GM12878 (cell line): Measurements from ENCODE around the gene TIMM10B. TPM values are rescaled to one million over a fixed set of nuclear protein-coding genes. Genes with fewer than 3 reads are reported as not detected.

Source experiments
- ATAC-seq: fragments of 200-7000 bp; cut with Tn5 transposase; 3 replicates; pipeline ENCODE4 v1.9.1; 2020; ENCODE audit warnings: mild to moderate bottlenecking, moderate library complexity
- BruUV-seq: library from RNA; stranded (reverse); fragments of 400-500 nt; replicated peaks from 2 replicates; lab custom pipeline; 2021; lab: Mats Ljungman, UMichigan
- CTCF ChIA-PET: fragments of 300-600 bp; sonication (Branson Sonifier 250); formaldehyde crosslinking; extraction: SDS; loops from one replicate; lab custom pipeline; 2021; ENCODE audit warnings: inconsistent platforms; lab: Yijun Ruan, JAX
- POLR2A ChIA-PET: fragments of 350-600 bp; formaldehyde crosslinking; extraction: SDS; loops from one replicate; lab custom pipeline; 2021; ENCODE audit warnings: inconsistent platforms; lab: Charles Lee
- RAD21 ChIA-PET: fragments of 300-600 bp; sonication (Branson Sonifier 250); formaldehyde crosslinking; loops from one replicate; lab custom pipeline; 2023; ENCODE audit warnings: antibody characterized with exemption; ENCODE audit not compliant: unreplicated experiment; lab: Charles Lee
- SMC1A ChIA-PET: fragments of 300-600 bp; sonication (Branson Sonifier 250); formaldehyde crosslinking; loops from one replicate; lab custom pipeline; 2023; ENCODE audit not compliant: unreplicated experiment, uncharacterized antibody; lab: Charles Lee
- DNase-seq: peaks from one replicate; pipeline ENCODE4 v3.0.0-alpha.2; 2011; ENCODE audit warnings: low read depth, low spot score
- FAIRE-seq: peaks from 3 replicates; lab custom pipeline; 2011; peaks lifted over from hg19 to GRCh38; lab: Jason Lieb, UNC
- H2AFZ ChIP-seq: 2 replicates; pipeline ENCODE4 v1.6.0; 2011; ENCODE audit warnings: low read depth, low read length, control low read depth; ENCODE audit not compliant: control insufficient read depth
- H3K27ac ChIP-seq: 2 replicates; pipeline ENCODE4 v1.5.1; 2011; ENCODE audit warnings: control low read depth; ENCODE audit not compliant: control insufficient read depth, insufficient read depth
- H3K27me3 ChIP-seq, 2 experiments: replicated peaks in 1 of 2; 2 replicates each; pipeline versions ENCODE4 v1.6.0 to v1.6.1; 2011; ENCODE audit warnings: low read length in 1 of 2; ENCODE audit not compliant: control insufficient read depth in 2 of 2, insufficient read depth in 2 of 2
- H3K36me3 ChIP-seq, 2 experiments: 2 replicates each; pipeline ENCODE4 v1.5.1; 2011; ENCODE audit warnings: low read length in 1 of 2; ENCODE audit not compliant: control insufficient read depth in 2 of 2, insufficient read depth in 2 of 2
- H3K4me1 ChIP-seq: 2 replicates; pipeline ENCODE4 v1.6.1; 2011; ENCODE audit warnings: mild to moderate bottlenecking, low read length, moderate library complexity, mixed read lengths; ENCODE audit not compliant: control insufficient read depth, insufficient read depth
- H3K4me2 ChIP-seq: 2 replicates; pipeline ENCODE4 v1.6.0; 2011; ENCODE audit warnings: control low read depth; ENCODE audit not compliant: control insufficient read depth, insufficient read depth
- H3K4me3 ChIP-seq: fragments of 200-600 bp; sonication (generic); 2 replicates; pipeline ENCODE4 v1.5.1; 2016
- H3K79me2 ChIP-seq: 2 replicates; pipeline ENCODE4 v1.6.0; 2011; ENCODE audit warnings: low read length; ENCODE audit not compliant: control insufficient read depth, insufficient read depth
- H3K9ac ChIP-seq: 2 replicates; pipeline ENCODE4 v1.8.0; 2011; ENCODE audit warnings: low read length, control low read depth, mixed read lengths; ENCODE audit not compliant: control insufficient read depth, insufficient read depth
- H3K9me3 ChIP-seq: replicated peaks from 3 replicates; pipeline ENCODE4 v1.5.1; 2011; ENCODE audit warnings: mild to moderate bottlenecking, low read length; ENCODE audit not compliant: control insufficient read depth, insufficient read depth
- H4K20me1 ChIP-seq: 2 replicates; pipeline ENCODE4 v1.6.0; 2011; ENCODE audit not compliant: control insufficient read depth, insufficient read depth
- BHLHE40 ChIP-seq, 2 experiments: fragments of 450-650 bp in 1 of 2; IDR thresholded peaks; 2 replicates each; pipeline ENCODE4 v1.6.1; 2011 to 2017; ENCODE audit warnings: low read depth in 2 of 2, borderline replicate concordance in 1 of 2, improper control_type of control experiment in 1 of 2, low read length in 1 of 2, mild to moderate bottlenecking in 1 of 2
- GABPA ChIP-seq: IDR thresholded peaks from 2 replicates; pipeline ENCODE4 v1.6.1; 2014; ENCODE audit warnings: antibody characterized with exemption, low read depth, mild to moderate bottlenecking, inconsistent platforms
- NRF1 ChIP-seq: conservative IDR thresholded peaks from 2 replicates; pipeline ENCODE4 v1.6.1; 2011; ENCODE audit warnings: mild to moderate bottlenecking, low read depth, low read length, improper control_type of control experiment
- SPI1 ChIP-seq: IDR thresholded peaks from 2 replicates; pipeline ENCODE4 v1.6.1; 2011; ENCODE audit warnings: low read depth, mild to moderate bottlenecking, low read length, moderate library complexity, borderline replicate concordance; ENCODE audit not compliant: insufficient read depth
- WGBS: methylation state at CpG from one replicate; pipeline ENCODE4 v1.1.6; 2016; ENCODE audit warnings: low lambda C conversion rate; ENCODE audit not compliant: insufficient replicate concordance, insufficient coverage; ENCODE audit errors: missing lambda C conversion rate; 5-methylcytosine and 5-hydroxymethylcytosine counted together
- in situ Hi-C: fragments of 300-500 bp; cut with MboI; formaldehyde crosslinking; loops from 9 replicates; pipeline ENCODE4 v1.14.3; 2018; ENCODE audit warnings: mixed read lengths
- intact Hi-C: fragments of 100-400 bp; cut with micrococcal nuclease; formaldehyde crosslinking; loops from one replicate; pipeline ENCODE4 v1.14.2; 2022; ENCODE audit not compliant: unreplicated experiment
- polyA plus RNA-seq, 11 experiments: library from polyadenylated mRNA; depleted of rRNA in 4 of 11; unstranded in 6 of 11; stranded (reverse) in 5 of 11; fragments of >200 nt; fragmentation: Nextera tagmentation in 4 of 11; fragmentation: Illumina TruSeq in 1 of 11; extraction: Ambion mirVana in 4 of 11; extraction: Trizol in 1 of 11; gene quantifications; 1 replicate in 1 of 11; 2 replicates in 10 of 11; pipeline versions ENCODE4 v1.2.1 to v1.2.3, GENCODE V29; 2011 to 2016; ENCODE audit warnings: inconsistent platforms in 2 of 11, missing spikeins in 2 of 11, low read depth in 1 of 11
- total RNA-seq, 4 experiments: library from RNA; depleted of rRNA in 3 of 4; stranded (reverse); fragments of >200 nt in 3 of 4; fragmentation: Illumina TruSeq in 1 of 4; extraction: Trizol in 1 of 4; gene quantifications; 2 replicates each; pipeline versions ENCODE4 v1.2.1 to v1.2.3, GENCODE V29; 2013 to 2021
- TF ChIP-seq, protein P1 (sequence below): fragments of 450-650 bp; IDR thresholded peaks from 2 replicates; pipeline ENCODE4 v1.6.1; 2016; ENCODE audit warnings: mild to moderate bottlenecking

Gene TIMM10B
- total and polyA plus RNA-seq, 10 of the 15 experiments (the other 5 are each of a cell fraction or from before 2014, with no cell fraction given) = 30.3 to 126 (median 53.1) TPM

GRCh38 chr11:6476571-6476970 lies 4.7 kb upstream of the TIMM10B start:
- no peak for ATAC-seq
- 99% methylated on average over 4 of the region's 4 CpGs for WGBS
- TF ChIP-seq GABPA (no peak), SPI1 (no peak), NRF1 (no peak), BHLHE40 (IDR thresholded peaks at IDR 0.05; ENCODE audit: borderline replicate concordance in 1 of 2, low read depth in 2 of 2, low read length in 1 of 2) (no peak)
- TF ChIP-seq, protein P1, sequence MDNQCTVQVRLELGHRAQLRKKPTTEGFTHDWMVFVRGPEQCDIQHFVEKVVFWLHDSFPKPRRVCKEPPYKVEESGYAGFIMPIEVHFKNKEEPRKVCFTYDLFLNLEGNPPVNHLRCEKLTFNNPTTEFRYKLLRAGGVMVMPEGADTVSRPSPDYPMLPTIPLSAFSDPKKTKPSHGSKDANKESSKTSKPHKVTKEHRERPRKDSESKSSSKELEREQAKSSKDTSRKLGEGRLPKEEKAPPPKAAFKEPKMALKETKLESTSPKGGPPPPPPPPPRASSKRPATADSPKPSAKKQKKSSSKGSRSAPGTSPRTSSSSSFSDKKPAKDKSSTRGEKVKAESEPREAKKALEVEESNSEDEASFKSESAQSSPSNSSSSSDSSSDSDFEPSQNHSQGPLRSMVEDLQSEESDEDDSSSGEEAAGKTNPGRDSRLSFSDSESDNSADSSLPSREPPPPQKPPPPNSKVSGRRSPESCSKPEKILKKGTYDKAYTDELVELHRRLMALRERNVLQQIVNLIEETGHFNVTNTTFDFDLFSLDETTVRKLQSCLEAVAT = no peak
- Histone ChIP-seq H3K9me3 (no peaks in the 10 kb centered on the region), H3K4me2 (no peak overlapping the region), H3K79me2 (peaks cover 19% of the 10 kb centered on the region), H3K4me3 (no peak overlapping the region), H3K27me3 (no peaks in the 10 kb centered on the region), H3K9ac (no peak overlapping the region), H3K36me3 (peaks cover 1 to 13% of the 10 kb centered on the region in 2 experiments; a peak in 3 of 4 replicates), H3K27ac (no peak overlapping the region), H2AFZ (no peak overlapping the region), H3K4me1 (peaks cover 14% of the 10 kb centered on the region), H4K20me1 (no peaks in the 10 kb centered on the region)
- ChIA-PET POLR2A (no interaction called here), CTCF (interaction anchor here (0.8 to 2.2 kb wide), 3 partner anchors 9 to 97 kb away, joined by 3 to 8 read pairs (median 3); no protein-coding TSS in a partner anchor), SMC1A (interaction anchor here (0.6 to 1.8 kb wide), 3 partner anchors 8 to 29 kb away, joined by 3 to 4 read pairs (median 4); no protein-coding TSS in a partner anchor), RAD21 (no interaction called here)
- no peak for DNase-seq
- in situ Hi-C loops (no loop called here), intact Hi-C loops (no loop called here)
- FAIRE-seq = no peak
- no TSS peak for BruUV-seq
